Measurements from ENCODE around the gene CCL14.

The CCL14 gene

DNA sequence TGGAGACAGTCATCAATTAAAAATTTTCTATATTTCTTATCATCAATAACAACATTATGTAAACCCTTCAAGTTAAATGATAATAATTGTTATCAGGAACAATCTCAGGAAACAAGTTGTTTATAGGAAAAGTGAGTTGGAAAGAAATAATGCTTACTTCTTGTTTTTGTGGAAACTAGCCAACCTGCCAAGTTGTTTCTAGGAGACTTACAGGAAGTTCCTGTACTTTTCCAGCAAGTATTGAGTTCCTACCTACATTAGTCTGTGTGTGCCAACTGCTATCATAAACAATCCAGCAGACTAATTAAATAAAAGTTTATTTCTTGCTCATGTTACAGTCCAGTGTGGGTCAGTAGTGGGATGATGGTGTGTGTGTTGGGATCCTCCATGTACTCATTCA, 1.6 kb upstream of the CCL14 start:
- H3K27ac ChIP-seq = no peak overlapping the region
- TF ChIP-seq, protein P1, sequence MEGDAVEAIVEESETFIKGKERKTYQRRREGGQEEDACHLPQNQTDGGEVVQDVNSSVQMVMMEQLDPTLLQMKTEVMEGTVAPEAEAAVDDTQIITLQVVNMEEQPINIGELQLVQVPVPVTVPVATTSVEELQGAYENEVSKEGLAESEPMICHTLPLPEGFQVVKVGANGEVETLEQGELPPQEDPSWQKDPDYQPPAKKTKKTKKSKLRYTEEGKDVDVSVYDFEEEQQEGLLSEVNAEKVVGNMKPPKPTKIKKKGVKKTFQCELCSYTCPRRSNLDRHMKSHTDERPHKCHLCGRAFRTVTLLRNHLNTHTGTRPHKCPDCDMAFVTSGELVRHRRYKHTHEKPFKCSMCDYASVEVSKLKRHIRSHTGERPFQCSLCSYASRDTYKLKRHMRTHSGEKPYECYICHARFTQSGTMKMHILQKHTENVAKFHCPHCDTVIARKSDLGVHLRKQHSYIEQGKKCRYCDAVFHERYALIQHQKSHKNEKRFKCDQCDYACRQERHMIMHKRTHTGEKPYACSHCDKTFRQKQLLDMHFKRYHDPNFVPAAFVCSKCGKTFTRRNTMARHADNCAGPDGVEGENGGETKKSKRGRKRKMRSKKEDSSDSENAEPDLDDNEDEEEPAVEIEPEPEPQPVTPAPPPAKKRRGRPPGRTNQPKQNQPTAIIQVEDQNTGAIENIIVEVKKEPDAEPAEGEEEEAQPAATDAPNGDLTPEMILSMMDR (IDR thresholded peaks at IDR 0.05) = no peak
- no peak for TF ChIP-seq ZFX (IDR thresholded peaks at IDR 0.05; ENCODE audit: borderline replicate concordance)

- TF ChIP-seq, protein P1 (IDR thresholded peaks at IDR 0.05) = no peak
- no peak for TF ChIP-seq ZFX (IDR thresholded peaks at IDR 0.05; ENCODE audit: borderline replicate concordance)
- H3K27ac ChIP-seq = no peak overlapping the region
Observed at GRCh38 chr17:35984140-35984539, 2.4 kb downstream of the CCL14 start.

DNA sequence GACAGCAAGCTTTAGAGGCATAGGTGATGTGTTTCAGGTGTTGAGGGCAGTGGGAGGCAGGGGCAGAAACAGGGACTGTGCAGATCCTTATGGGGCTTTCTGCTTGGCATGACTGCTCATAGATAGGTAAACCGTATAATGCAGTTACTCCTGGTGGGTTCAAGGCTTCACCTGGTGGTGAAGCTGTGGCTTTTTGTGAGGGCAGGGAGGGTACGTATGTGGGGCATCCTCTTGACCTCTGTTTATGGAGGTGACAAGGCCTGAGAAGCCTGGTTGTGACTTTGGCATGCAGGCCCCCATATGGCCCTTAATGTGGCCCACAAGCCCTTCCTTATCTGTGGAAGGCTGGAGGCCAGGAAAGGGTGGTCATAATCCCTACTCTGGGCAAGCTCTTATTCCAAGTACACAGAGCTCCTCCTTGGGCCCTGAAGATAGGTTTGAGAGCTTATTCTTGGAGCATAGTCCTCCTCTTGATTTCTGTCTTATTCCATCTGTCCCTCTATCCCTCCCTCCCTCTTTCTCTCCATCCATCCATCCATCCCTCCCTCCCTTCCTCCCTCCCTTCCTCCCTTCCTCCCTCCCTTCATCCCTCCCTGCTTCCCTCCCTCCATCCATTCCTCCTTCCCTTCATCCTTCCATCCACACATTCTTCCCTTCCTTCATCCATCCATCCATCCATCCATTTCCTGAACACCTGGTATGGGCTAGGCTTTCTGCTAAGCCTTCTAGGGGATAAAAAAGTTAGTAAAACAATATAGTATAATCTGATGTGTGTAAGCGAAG, 3.9 kb downstream of the CCL14 start:
- no peak overlapping the region for H3K27ac ChIP-seq
- TF ChIP-seq, protein P1 (IDR thresholded peaks at IDR 0.05) = no peak
- no peak for TF ChIP-seq ZFX (IDR thresholded peaks at IDR 0.05; ENCODE audit: borderline replicate concordance)

DNA sequence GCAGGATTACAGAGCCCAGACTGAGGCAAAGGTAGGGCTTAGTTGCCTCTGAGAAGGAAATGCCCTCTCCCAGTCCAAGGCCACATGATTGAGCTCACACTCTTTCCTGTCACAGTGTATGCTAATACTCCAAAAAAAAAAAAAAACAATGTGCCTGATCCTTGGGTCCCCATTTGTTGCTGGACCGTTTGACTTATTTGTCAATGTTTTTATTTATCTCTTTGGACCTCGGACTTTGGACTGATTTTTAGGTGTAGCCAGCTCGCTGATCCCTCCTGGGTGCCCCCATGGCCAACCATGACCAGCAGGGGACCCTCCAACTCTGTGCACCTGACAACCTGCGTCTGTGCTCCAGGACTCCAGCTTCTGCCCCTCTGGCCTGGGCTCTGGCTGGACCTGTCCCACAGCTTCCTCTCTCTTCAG, 4.6 kb downstream of the CCL14 start:
- no peak overlapping the region for H3K27ac ChIP-seq
- TF ChIP-seq ZFX (IDR thresholded peaks at IDR 0.05; ENCODE audit: borderline replicate concordance) = no peak
- TF ChIP-seq, protein P1 (IDR thresholded peaks at IDR 0.05) = no peak

- no peak within 1 kb of the TSS for H3K27ac ChIP-seq
- TF ChIP-seq, protein P1 (IDR thresholded peaks at IDR 0.05) = no peak
- TF ChIP-seq ZFX (IDR thresholded peaks at IDR 0.05; ENCODE audit: borderline replicate concordance) = no peak
Observed at GRCh38 chr17:35981246-35981645, 5.3 kb downstream of the CCL14 start, which contains the start of gene CCL16. CCL16 (minus strand) TSS chr17:35981497; CDS start chr17:35981420, 77 bp downstream.

DNA sequence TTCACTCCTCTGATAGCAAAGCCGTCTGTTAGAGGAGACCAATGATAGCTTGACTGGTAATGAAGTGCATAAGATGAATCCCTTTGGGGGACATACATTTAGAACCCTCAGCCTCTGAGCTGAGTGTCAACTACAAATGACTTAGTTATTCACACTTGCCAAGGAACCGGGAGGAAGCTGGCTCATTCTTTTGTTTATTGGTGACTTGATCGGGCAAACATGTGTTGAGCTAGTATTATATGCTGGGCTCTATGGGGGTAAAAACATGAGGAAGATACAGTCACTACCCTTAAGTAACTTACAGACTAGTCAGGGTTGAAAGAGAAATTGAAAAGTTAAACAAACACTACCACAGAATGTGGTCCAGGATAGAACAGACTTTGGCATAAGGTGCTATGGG, 8.2 kb downstream of the CCL14 start:
- TF ChIP-seq ZFX (IDR thresholded peaks at IDR 0.05; ENCODE audit: borderline replicate concordance) = no peak
- TF ChIP-seq, protein P1 (IDR thresholded peaks at IDR 0.05) = no peak
- H3K27ac ChIP-seq = no peak overlapping the region

- no peak overlapping the region for H3K27ac ChIP-seq
- TF ChIP-seq, protein P1 (IDR thresholded peaks at IDR 0.05) = no peak
- no peak for TF ChIP-seq ZFX (IDR thresholded peaks at IDR 0.05; ENCODE audit: borderline replicate concordance)
Observed at GRCh38 chr17:35977509-35977908, 9.0 kb downstream of the CCL14 start.
